ENCODE results near the gene OR2F2. TPM values are rescaled to one million over a fixed set of nuclear protein-coding genes. Genes with fewer than 3 reads are reported as not detected.

OR2F2 gene
- total RNA-seq, 1 experiment from 2014 or later = not detected

- Mint-ChIP-seq H3K4me1 (ENCODE audit: low read depth, unreplicated experiment) (peaks cover 20% of the 10 kb centered on the region), H3K36me3 (ENCODE audit: insufficient read depth, unreplicated experiment) (peaks cover 13% of the 10 kb centered on the region), H3K27me3 (ENCODE audit: insufficient read depth, unreplicated experiment) (no peaks in the 10 kb centered on the region), H3K9me3 (ENCODE audit: unreplicated experiment) (peaks cover 41% of the 10 kb centered on the region), H3K4me3 (ENCODE audit: unreplicated experiment) (no peak overlapping the region), H3K27ac (ENCODE audit: unreplicated experiment) (no peak overlapping the region)
- Histone ChIP-seq H3K36me3 (ENCODE audit: control insufficient read depth, insufficient read depth, low read length) (no peaks in the 10 kb centered on the region), H3K4me1 (peaks cover 31% of the 10 kb centered on the region), H3K4me3 (ENCODE audit: low read depth, low read length) (no peak overlapping the region), H3K27me3 (replicated peaks; ENCODE audit: control insufficient read depth, insufficient read depth, low read length) (no peaks in the 10 kb centered on the region), H3K9me3 (peaks cover 27% of the 10 kb centered on the region)
- POLR2A ChIA-PET = no interaction called here
- intact Hi-C loops (cut with micrococcal nuclease; ENCODE audit: unreplicated experiment) = no loop called here
- no TSS peak for BruUV-seq (replicated peaks)
- CTCF ChIA-PET = no interaction called here
- no peak for TF ChIP-seq CTCF (IDR thresholded peaks at IDR 0.05; ENCODE audit: insufficient read depth in 1 of 2, low read depth in 1 of 2, low read length in 1 of 2, severe bottlenecking in 1 of 2, unreplicated experiment in 1 of 2)
- peak in 1 of 2 experiments; percentile 48 for DNase-seq
Observed at GRCh38 chr7:143967398-143967797, 32.4 kb downstream of the OR2F2 start.

- no peak for TF ChIP-seq CTCF (IDR thresholded peaks at IDR 0.05; ENCODE audit: insufficient read depth in 1 of 2, low read depth in 1 of 2, low read length in 1 of 2, severe bottlenecking in 1 of 2, unreplicated experiment in 1 of 2)
- no peaks in the 10 kb centered on the region for H3K27me3 Mint-ChIP-seq (ENCODE audit: insufficient read depth, unreplicated experiment)
- H3K4me3 Mint-ChIP-seq (ENCODE audit: unreplicated experiment) = peak overlapping the region; percentile 63
- H3K9me3 ChIP-seq = peaks cover 23% of the 10 kb centered on the region
- intact Hi-C loops (cut with micrococcal nuclease; ENCODE audit: unreplicated experiment) = loop anchor here (2.0 kb wide), 1 partner anchor 73 kb away; no protein-coding TSS in a partner anchor
- peak overlapping the region; percentile 26 for H3K4me3 ChIP-seq (ENCODE audit: low read depth, low read length)
- peaks cover 33% of the 10 kb centered on the region for H3K4me1 Mint-ChIP-seq (ENCODE audit: low read depth, unreplicated experiment)
- peak overlapping the region; percentile 90 for H3K27ac Mint-ChIP-seq (ENCODE audit: unreplicated experiment)
- no peaks in the 10 kb centered on the region for H3K27me3 ChIP-seq (replicated peaks; ENCODE audit: control insufficient read depth, insufficient read depth, low read length)
- DNase-seq = peak in 1 of 2 experiments; percentile 34
- H3K36me3 Mint-ChIP-seq (ENCODE audit: insufficient read depth, unreplicated experiment) = peaks cover 5% of the 10 kb centered on the region
- POLR2A ChIA-PET = interaction anchor here (0.7 to 2.2 kb wide), 3 partner anchors 9 to 73 kb away, joined by 3 to 31 read pairs (median 3); partner anchors contain the start of gene TCAF1
- H3K4me1 ChIP-seq = peaks cover 46% of the 10 kb centered on the region
- no peaks in the 10 kb centered on the region for H3K36me3 ChIP-seq (ENCODE audit: control insufficient read depth, insufficient read depth, low read length)
- peaks cover 36% of the 10 kb centered on the region for H3K9me3 Mint-ChIP-seq (ENCODE audit: unreplicated experiment)
- BruUV-seq (replicated peaks) = TSS peak; percentile 96
- CTCF ChIA-PET = interaction anchor here (1.1 to 1.6 kb wide), 3 partner anchors 39 to 73 kb away, joined by 3 to 7 read pairs (median 7); partner anchors contain the start of gene TCAF1
Observed at GRCh38 chr7:143973870-143974416, 38.9 kb downstream of the OR2F2 start.

DNA sequence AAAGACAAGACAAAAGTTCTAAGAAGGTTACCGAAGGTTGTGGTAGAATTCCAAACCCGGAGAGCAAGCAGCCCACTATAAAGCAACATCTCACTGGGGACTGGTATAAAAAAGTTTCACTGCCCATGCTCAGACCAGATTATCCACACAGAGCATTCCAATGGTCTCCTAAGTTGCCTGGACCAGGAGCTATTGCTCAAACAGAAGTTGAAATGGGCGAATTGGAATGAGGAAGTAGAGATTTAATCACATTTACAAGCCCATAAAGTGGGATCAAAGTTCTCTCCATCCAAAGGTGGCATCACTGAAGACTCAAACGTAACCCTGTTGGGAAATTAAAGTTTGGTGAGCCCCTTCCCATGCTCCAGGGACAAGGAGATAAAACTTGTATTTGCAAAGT is 39.4 kb downstream of the OR2F2 start:
- no TSS peak for BruUV-seq (replicated peaks)
- intact Hi-C loops (cut with micrococcal nuclease; ENCODE audit: unreplicated experiment) = no loop called here
- POLR2A ChIA-PET = interaction anchor here (0.5 to 2.2 kb wide), 4 partner anchors 9 to 73 kb away, joined by 3 to 31 read pairs (median 4); partner anchors contain the start of gene TCAF1

More for the DNA sequence above, 39.4 kb downstream of the OR2F2 start:
- Histone ChIP-seq H3K9me3 (peaks cover 23% of the 10 kb centered on the region), H3K4me3 (ENCODE audit: low read depth, low read length) (peak overlapping the region; percentile 26), H3K27me3 (replicated peaks; ENCODE audit: control insufficient read depth, insufficient read depth, low read length) (no peaks in the 10 kb centered on the region), H3K4me1 (peaks cover 52% of the 10 kb centered on the region), H3K36me3 (ENCODE audit: control insufficient read depth, insufficient read depth, low read length) (no peaks in the 10 kb centered on the region)
- CTCF ChIA-PET = interaction anchor here (1.1 to 1.6 kb wide), 3 partner anchors 40 to 73 kb away, joined by 3 to 7 read pairs (median 7); partner anchors contain the start of gene TCAF1
- Mint-ChIP-seq H3K36me3 (ENCODE audit: insufficient read depth, unreplicated experiment) (peaks cover 5% of the 10 kb centered on the region), H3K27me3 (ENCODE audit: insufficient read depth, unreplicated experiment) (no peaks in the 10 kb centered on the region), H3K4me1 (ENCODE audit: low read depth, unreplicated experiment) (peaks cover 33% of the 10 kb centered on the region), H3K27ac (ENCODE audit: unreplicated experiment) (peak overlapping the region; percentile 90), H3K4me3 (ENCODE audit: unreplicated experiment) (peak overlapping the region; percentile 63), H3K9me3 (ENCODE audit: unreplicated experiment) (peaks cover 31% of the 10 kb centered on the region)
- TF ChIP-seq CTCF (IDR thresholded peaks at IDR 0.05; ENCODE audit: insufficient read depth in 1 of 2, low read depth in 1 of 2, low read length in 1 of 2, severe bottlenecking in 1 of 2, unreplicated experiment in 1 of 2) = no peak
- peak; percentile 86 to 87 for DNase-seq
